ENCODE measurements around the gene PPP1R1C. TPM values are rescaled to one million over a fixed set of nuclear protein-coding genes. Genes with fewer than 3 reads are reported as not detected.

The PPP1R1C gene
- total RNA-seq, 6 donors from 2014 or later: 2.6 to 13.6 (median 10.9) TPM; not detected in 1

DNA sequence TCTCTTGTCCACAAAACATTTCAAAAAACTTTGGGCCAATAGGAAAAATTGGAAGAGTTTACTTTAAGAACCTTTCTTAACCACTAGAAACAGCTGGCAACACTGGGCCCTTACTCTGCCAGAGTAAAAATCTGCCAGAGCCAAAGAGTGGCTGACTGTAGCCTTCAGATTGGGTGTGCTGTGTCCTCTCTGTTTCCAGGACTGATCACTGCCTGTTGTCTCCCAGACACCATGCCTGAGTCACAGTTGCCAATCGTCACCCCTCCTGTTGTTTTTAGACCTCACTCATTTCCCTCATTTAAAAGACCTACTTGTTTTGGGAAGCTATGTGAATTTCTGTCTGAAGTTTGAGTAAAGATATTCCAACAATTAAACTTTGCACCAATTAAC lies 159.1 kb downstream of the PPP1R1C start:
- no peak overlapping the region for H3K27ac ChIP-seq
- DNase-seq (no peak), ATAC-seq (ENCODE audit: low FRiP score in 2 of 2) (peak in 1 of 2 donors; percentile 29)
- WGBS, 2 donors: 53 to 59% methylated on average over 1 of the region's 1 CpG
- H3K36me3 ChIP-seq: no peaks in the 10 kb centered on the region
- H3K4me3 ChIP-seq: no peak overlapping the region
- no peaks in the 10 kb centered on the region for H3K9me3 ChIP-seq
- no peaks in the 10 kb centered on the region for H3K27me3 ChIP-seq
- no peaks in the 10 kb centered on the region for H3K4me1 ChIP-seq
- no peak for TF ChIP-seq CTCF (IDR thresholded peaks at IDR 0.05)
- no peak for TF ChIP-seq EP300 (IDR thresholded peaks at IDR 0.05)
- no peak for TF ChIP-seq POLR2AphosphoS5 (IDR thresholded peaks at IDR 0.05)
- TF ChIP-seq POLR2A (IDR thresholded peaks at IDR 0.05): no peak

GRCh38 chr2:182148344-182148743 lies 162.7 kb downstream of the PPP1R1C start:
- ATAC-seq (ENCODE audit: low FRiP score in 2 of 2) (no peak), DNase-seq (no peak)
- no peak overlapping the region for H3K27ac ChIP-seq
- no peaks in the 10 kb centered on the region for H3K36me3 ChIP-seq
- no peaks in the 10 kb centered on the region for H3K9me3 ChIP-seq
- no peaks in the 10 kb centered on the region for H3K27me3 ChIP-seq
- no peaks in the 10 kb centered on the region for H3K4me1 ChIP-seq
- H3K4me3 ChIP-seq: no peak overlapping the region
- WGBS, 2 donors: 60 to 61% methylated on average over 2 of the region's 2 CpGs
- TF ChIP-seq EP300 (IDR thresholded peaks at IDR 0.05): no peak

- 94 to 100% methylated on average over 3 of the region's 3 CpGs for WGBS, 2 donors
- H3K4me1 ChIP-seq: no peaks in the 10 kb centered on the region
These were observed 178.2 kb downstream of the PPP1R1C start for GRCh38 chr2:182163878-182164277.

DNA sequence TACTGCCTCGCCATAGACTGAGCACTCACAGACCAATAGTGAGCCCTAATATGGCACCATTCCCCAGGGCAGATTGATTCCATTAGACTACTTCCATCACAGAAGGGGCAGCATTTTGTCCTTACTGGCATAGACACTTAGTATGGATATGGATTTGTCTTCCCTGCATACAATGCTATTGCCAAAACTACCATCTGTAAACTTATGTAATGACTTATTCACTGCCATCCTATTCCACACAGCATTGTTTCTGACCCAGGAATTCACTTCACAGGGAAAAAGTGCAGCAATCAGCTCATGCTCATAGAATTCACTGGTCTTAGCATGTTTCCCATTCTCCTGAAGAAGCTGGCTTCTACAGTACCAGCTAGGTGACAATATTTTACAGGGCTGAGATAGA lies 179.0 kb downstream of the PPP1R1C start:
- Histone ChIP-seq H3K27ac (no peak overlapping the region), H3K9me3 (no peaks in the 10 kb centered on the region), H3K36me3 (no peaks in the 10 kb centered on the region), H3K4me1 (no peaks in the 10 kb centered on the region), H3K4me3 (no peak overlapping the region), H3K27me3 (no peaks in the 10 kb centered on the region)
- no peak for DNase-seq
- TF ChIP-seq POLR2AphosphoS5 (IDR thresholded peaks at IDR 0.05): no peak
- no peak for ATAC-seq (ENCODE audit: low FRiP score in 2 of 2)
- 73 to 92% methylated on average over 1 of the region's 1 CpG for WGBS, 2 donors

More at GRCh38 chr2:182163878-182164277, 178.2 kb downstream of the PPP1R1C start:
- no peaks in the 10 kb centered on the region for H3K9me3 ChIP-seq
- no peaks in the 10 kb centered on the region for H3K36me3 ChIP-seq
- TF ChIP-seq POLR2AphosphoS5 (IDR thresholded peaks at IDR 0.05) (no peak), POLR2A (IDR thresholded peaks at IDR 0.05) (no peak), CTCF (IDR thresholded peaks at IDR 0.05) (no peak), EP300 (IDR thresholded peaks at IDR 0.05) (no peak)
- DNase-seq: no peak
- no peaks in the 10 kb centered on the region for H3K27me3 ChIP-seq
- H3K27ac ChIP-seq: no peak overlapping the region
- no peak for ATAC-seq (ENCODE audit: low FRiP score in 2 of 2)
- H3K4me3 ChIP-seq: no peak overlapping the region

DNA sequence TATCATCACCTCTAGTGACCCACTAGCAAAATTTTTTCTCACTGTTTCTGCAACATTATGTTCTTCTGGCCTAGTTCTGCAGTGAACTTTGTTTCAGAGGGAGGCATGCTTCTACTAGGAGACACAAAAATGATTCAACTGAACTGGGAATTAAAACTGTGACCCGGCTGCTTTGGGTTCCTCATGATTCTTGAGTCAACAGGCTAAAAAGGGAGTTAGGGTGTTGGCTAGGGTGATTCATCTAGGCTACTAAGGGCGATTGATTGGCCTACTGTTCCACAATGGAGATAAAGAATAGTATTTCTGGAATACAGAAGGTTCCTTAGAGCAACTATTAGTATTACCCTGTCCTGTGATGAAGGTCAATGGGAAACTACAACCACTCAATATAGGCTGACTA lies 179.5 kb downstream of the PPP1R1C start:
- no peak overlapping the region for H3K4me3 ChIP-seq
- no peaks in the 10 kb centered on the region for H3K9me3 ChIP-seq
- WGBS, 2 donors: 71 to 79% methylated on average over 2 of the region's 2 CpGs
- no peaks in the 10 kb centered on the region for H3K4me1 ChIP-seq
- no peak overlapping the region for H3K27ac ChIP-seq
- no peaks in the 10 kb centered on the region for H3K27me3 ChIP-seq
- TF ChIP-seq EP300 (IDR thresholded peaks at IDR 0.05) (no peak), POLR2A (IDR thresholded peaks at IDR 0.05) (no peak), POLR2AphosphoS5 (IDR thresholded peaks at IDR 0.05) (no peak), CTCF (IDR thresholded peaks at IDR 0.05) (no peak)
- DNase-seq (no peak), ATAC-seq (ENCODE audit: low FRiP score in 2 of 2) (no peak)
- no peaks in the 10 kb centered on the region for H3K36me3 ChIP-seq

DNA sequence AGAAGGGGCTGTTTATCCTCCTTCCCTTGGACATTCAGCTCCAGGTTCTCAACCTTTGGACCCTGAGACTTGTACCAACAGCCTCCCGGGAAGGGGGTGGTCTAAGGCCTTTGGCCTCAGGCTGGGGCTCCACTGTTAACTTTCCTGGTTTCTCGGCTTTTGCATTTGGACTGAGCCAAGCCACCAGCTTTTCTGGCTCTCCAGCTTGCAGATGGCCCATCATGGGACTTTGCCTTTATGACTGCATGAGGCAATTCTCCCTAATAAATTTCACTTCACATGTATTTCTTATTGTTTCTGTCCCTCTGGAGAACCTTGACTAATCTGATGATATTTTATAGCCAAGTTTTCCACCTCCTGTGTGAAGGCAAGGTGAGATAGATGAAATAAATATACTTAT lies 180.8 kb downstream of the PPP1R1C start:
- no peaks in the 10 kb centered on the region for H3K27me3 ChIP-seq
- no peak for TF ChIP-seq CTCF (IDR thresholded peaks at IDR 0.05)
- no peak for TF ChIP-seq EP300 (IDR thresholded peaks at IDR 0.05)
- no peak for TF ChIP-seq POLR2A (IDR thresholded peaks at IDR 0.05)
- TF ChIP-seq POLR2AphosphoS5 (IDR thresholded peaks at IDR 0.05): no peak
- ATAC-seq (ENCODE audit: low FRiP score in 2 of 2) (no peak), DNase-seq (no peak)
- no peaks in the 10 kb centered on the region for H3K4me1 ChIP-seq
- no peaks in the 10 kb centered on the region for H3K9me3 ChIP-seq
- no peak overlapping the region for H3K27ac ChIP-seq
- whole genome bisulfite sequencing, 2 donors: 90 to 98% methylated on average over 2 of the region's 2 CpGs
- H3K36me3 ChIP-seq: no peaks in the 10 kb centered on the region
- no peak overlapping the region for H3K4me3 ChIP-seq
